Chondrocyte (in vitro differentiated cells): ENCODE measurements around the gene TBCE. TPM values are rescaled to one million over a fixed set of nuclear protein-coding genes. Genes with fewer than 3 reads are reported as not detected.
A peak's percentile ranks its signal among the peaks of the same experiment; 100 is the strongest.
"Not testable (repeated sequence)": the region's sequence is repeated elsewhere in the genome, so short reads cannot be mapped to it uniquely, and the experiment has no call there.

ENCODE experiments used
- DNase-seq: peaks from one replicate; pipeline ENCODE4 v3.0.0; 2021; ENCODE audit warnings: mixed read lengths, low spot score
- H3K27ac Mint-ChIP-seq: one replicate; pipeline ENCODE4 v1.8.0; 2021; ENCODE audit warnings: mild to moderate bottlenecking, moderate library complexity, mixed read lengths; ENCODE audit not compliant: unreplicated experiment
- H3K27me3 Mint-ChIP-seq: 2 replicates; pipeline ENCODE4 v1.8.0; 2021; ENCODE audit warnings: low read depth, mixed read lengths
- H3K36me3 Mint-ChIP-seq: 2 replicates; pipeline ENCODE4 v1.8.0; 2021; ENCODE audit warnings: low read depth, mixed read lengths
- H3K4me1 Mint-ChIP-seq: 2 replicates; pipeline ENCODE4 v1.8.0; 2021; ENCODE audit warnings: low read depth, mild to moderate bottlenecking, mixed read lengths
- H3K4me3 Mint-ChIP-seq: one replicate; pipeline ENCODE4 v1.8.0; 2021; ENCODE audit warnings: mild to moderate bottlenecking, moderate library complexity, mixed read lengths; ENCODE audit not compliant: unreplicated experiment
- H3K9me3 Mint-ChIP-seq: 2 replicates; pipeline ENCODE4 v1.8.0; 2021; ENCODE audit warnings: low read depth, mixed read lengths
- CTCF ChIP-seq: fragments of 200-600 bp; sonication (generic); IDR thresholded peaks from 2 replicates; pipeline ENCODE4 v1.5.0; 2021; ENCODE audit warnings: antibody characterized with exemption, mild to moderate bottlenecking, moderate library complexity
- total RNA-seq: library from RNA; stranded (reverse); gene quantifications from 3 replicates; pipeline ENCODE4 v1.2.1, GENCODE V29; 2021

The TBCE gene
- total RNA-seq, 1 donor from 2014 or later: 23.2 TPM

DNA sequence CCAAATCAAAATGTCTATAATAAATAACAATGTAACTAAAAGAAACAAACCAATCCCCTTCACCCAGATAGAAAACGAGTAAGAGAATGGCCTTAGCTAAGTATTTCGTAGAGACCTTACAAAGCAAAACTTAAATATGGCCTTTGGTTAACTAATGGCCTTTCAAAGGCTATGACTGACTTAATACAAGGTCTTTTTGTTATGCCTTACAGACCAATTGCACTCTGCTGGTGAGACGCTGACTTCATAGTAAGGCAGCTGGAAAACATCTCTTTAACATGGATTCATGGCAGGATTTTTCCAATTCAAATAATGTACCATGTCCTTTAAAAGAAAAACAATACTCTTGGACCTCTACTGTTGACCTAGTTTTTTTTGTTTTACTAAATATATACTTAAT lies 15.8 kb upstream of the TBCE start:
- Mint-ChIP-seq H3K27me3 (no peaks in the 10 kb centered on the region), H3K4me3 (no peak overlapping the region), H3K27ac (no peak overlapping the region), H3K9me3 (no peaks in the 10 kb centered on the region), H3K36me3 (peaks cover 2% of the 10 kb centered on the region), H3K4me1 (no peaks in the 10 kb centered on the region)
- TF ChIP-seq CTCF: no peak
- DNase-seq: no peak

GRCh38 chr1:235351898-235352297 lies 15.3 kb upstream of the TBCE start:
- Mint-ChIP-seq H3K9me3 (no peaks in the 10 kb centered on the region), H3K4me1 (no peaks in the 10 kb centered on the region), H3K27ac (no peak overlapping the region), H3K27me3 (no peaks in the 10 kb centered on the region), H3K36me3 (no peaks in the 10 kb centered on the region), H3K4me3 (no peak overlapping the region)
- TF ChIP-seq CTCF: no peak
- DNase-seq: no peak

DNA sequence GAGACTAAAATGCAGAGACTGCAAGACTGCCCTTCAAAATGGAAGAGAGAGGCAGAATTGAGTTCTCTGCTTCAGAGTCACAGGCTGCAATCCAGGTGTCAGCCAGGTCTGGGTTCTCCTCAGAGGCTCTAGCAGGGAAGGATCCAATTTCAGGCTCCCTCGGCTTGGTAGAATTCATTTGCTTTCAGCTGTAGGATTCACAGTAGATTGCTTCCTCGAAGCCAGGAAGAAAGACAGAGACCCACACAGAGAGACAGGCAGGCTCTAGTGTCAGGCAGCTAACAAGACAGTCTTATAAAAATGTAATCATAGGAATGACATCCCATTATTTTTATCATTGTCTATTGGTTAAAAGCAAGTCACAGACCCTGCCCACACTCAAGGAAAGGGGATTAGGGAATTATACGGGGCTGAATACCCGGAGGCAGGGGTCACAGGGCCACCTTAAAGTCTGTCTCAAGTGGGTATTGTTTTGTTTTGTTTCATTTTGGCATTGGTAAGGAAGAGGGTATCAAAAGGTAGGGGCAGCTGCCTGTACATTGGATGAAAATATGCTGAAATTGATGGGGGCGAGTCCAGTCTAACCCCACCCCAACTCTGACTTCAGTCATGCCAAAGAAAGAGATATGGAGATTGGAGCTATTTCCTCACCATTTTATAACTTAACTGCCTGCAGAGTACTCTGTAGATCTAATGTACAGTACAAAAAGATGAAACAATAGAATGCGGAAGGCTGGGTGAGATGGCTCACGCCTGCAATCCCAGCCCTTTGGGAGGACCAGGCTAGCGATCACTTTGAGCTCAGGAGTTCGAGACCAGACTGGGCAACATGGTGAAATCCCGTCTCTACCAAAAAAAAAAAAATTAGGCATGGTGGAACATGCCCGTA lies 9.5 kb upstream of the TBCE start:
- TF ChIP-seq CTCF: no peak
- no peaks in the 10 kb centered on the region for H3K36me3 Mint-ChIP-seq
- H3K27me3 Mint-ChIP-seq: no peaks in the 10 kb centered on the region
- no peaks in the 10 kb centered on the region for H3K4me1 Mint-ChIP-seq
- no peaks in the 10 kb centered on the region for H3K9me3 Mint-ChIP-seq
- no peak for DNase-seq
- no peak overlapping the region for H3K27ac Mint-ChIP-seq
- H3K4me3 Mint-ChIP-seq: no peak overlapping the region

- H3K27ac Mint-ChIP-seq: no peak overlapping the region
- H3K9me3 Mint-ChIP-seq: no peaks in the 10 kb centered on the region
- H3K4me3 Mint-ChIP-seq: no peak overlapping the region
These were observed 8.3 kb upstream of the TBCE start for GRCh38 chr1:235358899-235359298.

GRCh38 chr1:235364189-235364588 lies 3.0 kb upstream of the TBCE start:
- not testable (repeated sequence) for H3K27ac Mint-ChIP-seq, H3K4me3 Mint-ChIP-seq, H3K9me3 Mint-ChIP-seq, H3K36me3 Mint-ChIP-seq, H3K27me3 Mint-ChIP-seq, DNase-seq
- H3K4me1 Mint-ChIP-seq: peaks cover 28% of the 10 kb centered on the region

More at GRCh38 chr1:235358899-235359298, 8.3 kb upstream of the TBCE start:
- no peak for DNase-seq
- no peak for TF ChIP-seq CTCF
- Mint-ChIP-seq H3K27me3 (no peaks in the 10 kb centered on the region), H3K4me1 (no peaks in the 10 kb centered on the region), H3K36me3 (no peaks in the 10 kb centered on the region)

- Mint-ChIP-seq H3K36me3 (no peaks in the 10 kb centered on the region), H3K9me3 (no peaks in the 10 kb centered on the region), H3K27me3 (no peaks in the 10 kb centered on the region), H3K27ac (peak overlapping the region; percentile 97), H3K4me3 (peak overlapping the region; percentile 95), H3K4me1 (peaks cover 32% of the 10 kb centered on the region)
- no peak for TF ChIP-seq CTCF
- DNase-seq: no peak
These were observed 941 bp upstream of the TBCE start for GRCh38 chr1:235366286-235366685.
